Measurements from ENCODE around the gene TRIM15. TPM values are rescaled to one million over a fixed set of nuclear protein-coding genes. Genes with fewer than 3 reads are reported as not detected.

TRIM15 gene
- total RNA-seq, 1 donor from 2014 or later, result 0.92 TPM

- Mint-ChIP-seq H3K27me3 (peaks cover 92% of the 10 kb centered on the region), H3K27ac (no peak overlapping the region), H3K4me1 (ENCODE audit: unreplicated experiment) (no peaks in the 10 kb centered on the region), H3K9me3 (no peaks in the 10 kb centered on the region), H3K4me3 (no peak overlapping the region), H3K36me3 (no peaks in the 10 kb centered on the region)
- DNase-seq (ENCODE audit: extremely low spot score, unreplicated experiment), result no peak
- TF ChIP-seq CTCF (conservative IDR thresholded peaks at IDR 0.05), result peak; percentile 78
Observed at GRCh38 chr6:30169658-30170614, 6.6 kb downstream of the TRIM15 start.

DNA sequence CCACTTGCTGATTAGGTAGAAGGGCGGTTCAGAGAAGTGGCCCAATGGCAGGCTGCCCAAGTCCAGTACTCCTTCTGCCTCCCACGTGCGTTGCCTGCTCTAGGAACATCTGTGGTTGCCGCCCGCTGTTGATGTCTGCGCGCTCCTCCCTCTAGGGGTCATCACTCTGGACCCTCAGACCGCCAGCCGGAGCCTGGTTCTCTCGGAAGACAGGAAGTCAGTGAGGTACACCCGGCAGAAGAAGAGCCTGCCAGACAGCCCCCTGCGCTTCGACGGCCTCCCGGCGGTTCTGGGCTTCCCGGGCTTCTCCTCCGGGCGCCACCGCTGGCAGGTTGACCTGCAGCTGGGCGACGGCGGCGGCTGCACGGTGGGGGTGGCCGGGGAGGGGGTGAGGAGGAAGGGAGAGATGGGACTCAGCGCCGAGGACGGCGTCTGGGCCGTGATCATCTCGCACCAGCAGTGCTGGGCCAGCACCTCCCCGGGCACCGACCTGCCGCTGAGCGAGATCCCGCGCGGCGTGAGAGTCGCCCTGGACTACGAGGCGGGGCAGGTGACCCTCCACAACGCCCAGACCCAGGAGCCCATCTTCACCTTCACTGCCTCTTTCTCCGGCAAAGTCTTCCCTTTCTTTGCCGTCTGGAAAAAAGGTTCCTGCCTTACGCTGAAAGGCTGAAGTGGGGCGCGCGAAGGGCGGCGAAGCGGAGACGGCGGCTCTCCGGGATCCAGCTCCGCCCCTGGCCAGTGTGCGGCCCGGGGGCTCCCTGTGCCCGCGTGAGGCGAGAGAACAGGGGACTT lies 8.5 kb downstream of the TRIM15 start:
- TF ChIP-seq CTCF (conservative IDR thresholded peaks at IDR 0.05), result no peak
- Mint-ChIP-seq H3K4me3 (peak overlapping the region; percentile 62), H3K4me1 (ENCODE audit: unreplicated experiment) (no peaks in the 10 kb centered on the region), H3K9me3 (no peaks in the 10 kb centered on the region), H3K27me3 (peaks cover 92% of the 10 kb centered on the region), H3K36me3 (no peaks in the 10 kb centered on the region), H3K27ac (no peak overlapping the region)
- no peak for DNase-seq (ENCODE audit: extremely low spot score, unreplicated experiment)

DNA sequence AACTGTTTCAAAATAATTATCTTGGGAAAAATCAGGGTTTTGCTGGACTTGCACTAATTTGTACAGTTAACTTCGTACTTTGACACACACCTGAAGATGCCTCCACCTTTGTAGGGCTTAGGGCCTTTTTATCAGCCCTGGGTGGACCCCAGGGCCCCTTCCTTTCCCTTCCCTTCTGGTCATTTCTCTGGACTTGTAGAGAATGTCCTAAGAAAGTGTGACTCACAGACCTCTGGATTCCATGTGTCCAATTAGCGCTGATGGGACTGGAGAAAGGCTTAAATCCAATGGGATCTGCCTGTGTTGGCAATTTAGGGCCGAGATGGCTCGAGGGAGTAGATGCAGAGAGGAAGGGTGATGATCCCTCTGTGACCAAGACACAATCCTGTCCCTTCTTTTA lies 9.3 kb downstream of the TRIM15 start:
- Mint-ChIP-seq H3K36me3 (no peaks in the 10 kb centered on the region), H3K27ac (no peak overlapping the region), H3K4me1 (ENCODE audit: unreplicated experiment) (no peaks in the 10 kb centered on the region), H3K9me3 (no peaks in the 10 kb centered on the region), H3K27me3 (peaks cover 97% of the 10 kb centered on the region), H3K4me3 (no peak overlapping the region)
- DNase-seq (ENCODE audit: extremely low spot score, unreplicated experiment), result no peak
- TF ChIP-seq CTCF (conservative IDR thresholded peaks at IDR 0.05), result no peak

GRCh38 chr6:30175765-30176164 lies 12.4 kb downstream of the TRIM15 start:
- Mint-ChIP-seq H3K9me3 (no peaks in the 10 kb centered on the region), H3K4me1 (ENCODE audit: unreplicated experiment) (no peaks in the 10 kb centered on the region), H3K27ac (no peak overlapping the region), H3K27me3 (peaks cover 83% of the 10 kb centered on the region), H3K4me3 (no peak overlapping the region), H3K36me3 (no peaks in the 10 kb centered on the region)
- no peak for DNase-seq (ENCODE audit: extremely low spot score, unreplicated experiment)
- no peak for TF ChIP-seq CTCF (conservative IDR thresholded peaks at IDR 0.05)

DNA sequence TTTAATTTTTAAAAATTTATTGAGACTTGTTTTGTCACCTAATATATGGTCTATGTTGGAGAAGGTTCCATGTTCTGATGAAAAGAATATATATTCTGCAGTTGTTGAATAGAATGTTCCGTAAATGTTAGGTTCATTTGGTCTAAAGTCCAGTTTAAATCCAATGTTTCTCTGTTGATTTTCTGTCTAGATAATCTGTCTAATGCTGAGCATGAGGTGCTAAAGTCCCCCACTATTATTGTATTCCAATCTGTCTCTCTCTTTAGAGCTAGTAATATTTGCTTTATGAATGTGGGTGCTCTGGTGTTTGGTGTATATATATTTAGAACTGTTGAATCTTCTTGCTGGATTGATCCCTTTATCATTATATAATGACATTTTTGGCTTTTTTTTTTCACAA lies 15.5 kb downstream of the TRIM15 start:
- no peak for DNase-seq (ENCODE audit: extremely low spot score, unreplicated experiment)
- Mint-ChIP-seq H3K4me3 (no peak overlapping the region), H3K9me3 (no peaks in the 10 kb centered on the region), H3K27me3 (peaks cover 60% of the 10 kb centered on the region), H3K36me3 (no peaks in the 10 kb centered on the region), H3K27ac (no peak overlapping the region), H3K4me1 (ENCODE audit: unreplicated experiment) (no peaks in the 10 kb centered on the region)
- no peak for TF ChIP-seq CTCF (conservative IDR thresholded peaks at IDR 0.05)
